H9 (cell line): ENCODE measurements around the gene ZFYVE27. TPM values are rescaled to one million over a fixed set of nuclear protein-coding genes. Genes with fewer than 3 reads are reported as not detected.

ENCODE experiments used
- DNase-seq: peaks from one replicate; pipeline ENCODE4 v3.0.0-alpha.2; 2017
- H2AFZ ChIP-seq: one replicate; pipeline ENCODE4 v1.6.1; 2013; ENCODE audit warnings: mild to moderate bottlenecking, low read length, control low read depth, moderate library complexity
- H2AK5ac ChIP-seq: 2 replicates; pipeline ENCODE4 v1.6.1; 2013; ENCODE audit warnings: low read length, control low read depth, mixed read lengths; ENCODE audit not compliant: insufficient read length
- H2BK120ac ChIP-seq: one replicate; pipeline ENCODE4 v1.6.1; 2013; ENCODE audit warnings: low read depth, mild to moderate bottlenecking, low read length, control low read depth, inconsistent platforms; ENCODE audit not compliant: poor library complexity, severe bottlenecking
- H2BK12ac ChIP-seq: 2 replicates; pipeline ENCODE4 v1.6.1; 2013; ENCODE audit warnings: low read length, control low read depth, mixed read lengths, low read depth; ENCODE audit not compliant: insufficient read length
- H2BK15ac ChIP-seq: 2 replicates; pipeline ENCODE4 v1.6.1; 2013; ENCODE audit warnings: low read depth, low read length, control low read depth
- H2BK20ac ChIP-seq: one replicate; pipeline ENCODE4 v1.6.1; 2013; ENCODE audit warnings: low read depth, mild to moderate bottlenecking, low read length, control low read depth, inconsistent platforms; ENCODE audit not compliant: poor library complexity, severe bottlenecking
- H2BK5ac ChIP-seq: 2 replicates; pipeline ENCODE4 v1.6.1; 2013; ENCODE audit warnings: low read length, control low read depth, mixed read lengths; ENCODE audit not compliant: insufficient read length
- H3K14ac ChIP-seq: 2 replicates; pipeline ENCODE4 v1.6.1; 2013; ENCODE audit warnings: low read length, control low read depth; ENCODE audit not compliant: insufficient read depth
- H3K18ac ChIP-seq: 2 replicates; pipeline ENCODE4 v1.6.1; 2013; ENCODE audit warnings: low read depth, mild to moderate bottlenecking, mixed read lengths, low read length, control low read depth; ENCODE audit not compliant: insufficient read length
- H3K23ac ChIP-seq: 2 replicates; pipeline ENCODE4 v1.6.1; 2013; ENCODE audit warnings: low read length, control low read depth, mixed read lengths, low read depth; ENCODE audit not compliant: insufficient read length
- H3K23me2 ChIP-seq: 2 replicates; pipeline ENCODE4 v1.6.1; 2013; ENCODE audit warnings: low read depth, mild to moderate bottlenecking, mixed read lengths, low read length, control low read depth; ENCODE audit not compliant: insufficient read length, poor library complexity, severe bottlenecking
- H3K27ac ChIP-seq: 2 replicates; pipeline ENCODE4 v1.5.1; 2013; ENCODE audit warnings: low read length, control low read depth, mixed read lengths, low read depth; ENCODE audit not compliant: insufficient read length
- H3K27me3 ChIP-seq: 2 replicates; pipeline ENCODE4 v1.6.1; 2013; ENCODE audit warnings: low read length, control low read depth, inconsistent platforms; ENCODE audit not compliant: insufficient read depth
- H3K4ac ChIP-seq: 2 replicates; pipeline ENCODE4 v1.6.1; 2013; ENCODE audit warnings: low read depth, mild to moderate bottlenecking, control low read depth, inconsistent platforms, low read length, moderate library complexity
- H3K4me1 ChIP-seq: 2 replicates; pipeline ENCODE4 v1.6.1; 2013; ENCODE audit warnings: low read length, control low read depth, inconsistent platforms; ENCODE audit not compliant: insufficient read depth
- H3K4me2 ChIP-seq: 2 replicates; pipeline ENCODE4 v1.6.1; 2013; ENCODE audit warnings: low read length, control low read depth, mixed read lengths; ENCODE audit not compliant: insufficient read length, insufficient read depth
- H3K56ac ChIP-seq: 2 replicates; pipeline ENCODE4 v1.6.1; 2013; ENCODE audit warnings: low read depth, mild to moderate bottlenecking, mixed read lengths, low read length, control low read depth; ENCODE audit not compliant: insufficient read length
- H3K79me1 ChIP-seq: 2 replicates; pipeline ENCODE4 v1.6.1; 2013; ENCODE audit warnings: low read depth, mild to moderate bottlenecking, moderate library complexity, low read length, control low read depth, inconsistent platforms; ENCODE audit not compliant: insufficient read depth, poor library complexity, severe bottlenecking
- H3K79me2 ChIP-seq: 2 replicates; pipeline ENCODE4 v1.6.1; 2013; ENCODE audit warnings: low read length, control low read depth, inconsistent platforms; ENCODE audit not compliant: insufficient read depth
- H3K9ac ChIP-seq: 2 replicates; pipeline ENCODE4 v1.6.1; 2013; ENCODE audit warnings: low read length, control low read depth, mixed read lengths; ENCODE audit not compliant: insufficient read length; ENCODE audit errors: extremely low read depth
- H3K9me3 ChIP-seq: one replicate; pipeline ENCODE4 v1.6.1; 2013; ENCODE audit warnings: low read depth, low read length, inconsistent platforms; ENCODE audit not compliant: control insufficient read depth
- H3T11ph ChIP-seq: one replicate; pipeline ENCODE4 v1.6.1; 2013; ENCODE audit warnings: mild to moderate bottlenecking, low read length, control low read depth, inconsistent platforms
- H4K20me1 ChIP-seq: one replicate; pipeline ENCODE4 v1.6.1; 2013; ENCODE audit not compliant: control insufficient read depth, insufficient read length, insufficient read depth
- H4K5ac ChIP-seq: 2 replicates; pipeline ENCODE4 v1.6.1; 2013; ENCODE audit warnings: low read depth, mild to moderate bottlenecking, mixed read lengths, low read length, control low read depth; ENCODE audit not compliant: insufficient read length
- H4K8ac ChIP-seq: replicated peaks from 2 replicates; pipeline ENCODE4 v1.6.1; 2013; ENCODE audit warnings: low read length, control low read depth, mixed read lengths, low read depth; ENCODE audit not compliant: insufficient read length
- H4K91ac ChIP-seq: 2 replicates; pipeline ENCODE4 v1.6.1; 2013; ENCODE audit warnings: low read depth, mild to moderate bottlenecking, moderate library complexity, mixed read lengths, low read length, control low read depth; ENCODE audit not compliant: insufficient read length
- H3K27ac Mint-ChIP-seq, 3 experiments: 2 replicates in 2 of 3; 3 replicates in 1 of 3; pipeline ENCODE4 v1.8.0; 2020 to 2021; ENCODE audit warnings: mixed read lengths in 3 of 3, mild to moderate bottlenecking in 1 of 3, moderate library complexity in 1 of 3
- H3K27me3 Mint-ChIP-seq: 2 replicates; pipeline ENCODE4 v1.8.0; 2021; ENCODE audit warnings: low read depth, mild to moderate bottlenecking, moderate library complexity, mixed read lengths
- H3K36me3 Mint-ChIP-seq, 3 experiments: 2 replicates in 2 of 3; 3 replicates in 1 of 3; pipeline ENCODE4 v1.8.0; 2020 to 2021; ENCODE audit warnings: low read depth in 3 of 3, mixed read lengths in 3 of 3; ENCODE audit not compliant: insufficient read depth in 1 of 3
- H3K4me1 Mint-ChIP-seq, 2 experiments: 2 replicates each; pipeline ENCODE4 v1.8.0; 2020; ENCODE audit warnings: mixed read lengths in 2 of 2
- H3K4me3 Mint-ChIP-seq, 2 experiments: 2 replicates in 1 of 2; 3 replicates in 1 of 2; pipeline ENCODE4 v1.8.0; 2020 to 2021; ENCODE audit warnings: mild to moderate bottlenecking in 2 of 2, mixed read lengths in 2 of 2, moderate library complexity in 1 of 2
- H3K9me3 Mint-ChIP-seq, 2 experiments: 2 replicates in 1 of 2; 3 replicates in 1 of 2; pipeline ENCODE4 v1.8.0; 2020; ENCODE audit warnings: mild to moderate bottlenecking in 2 of 2, mixed read lengths in 2 of 2, moderate library complexity in 1 of 2
- WGBS: extraction: QIAGEN DNeasy Blood & Tissue Kit; methylation state at CpG from one replicate; pipeline ENCODE4 v1.1.7; 2013; ENCODE audit warnings: missing lambda C conversion rate, low lambda C conversion rate, mixed read lengths; ENCODE audit not compliant: insufficient read length; ENCODE audit errors: extremely low coverage; 5-methylcytosine and 5-hydroxymethylcytosine counted together
- total RNA-seq: library from RNA; stranded (reverse); gene quantifications from 2 replicates; pipeline ENCODE4 v1.2.1, GENCODE V29; 2021
- TF ChIP-seq, protein P1 (sequence below): fragments of 200-600 bp; sonication (generic); conservative IDR thresholded peaks from 3 replicates; pipeline ENCODE4 v1.8.0; 2021; ENCODE audit warnings: antibody characterized with exemption, mild to moderate bottlenecking

Gene ZFYVE27
- total RNA-seq, 1 experiment from 2014 or later: 33.2 TPM

GRCh38 chr10:97778452-97779302 lies 41.7 kb downstream of the ZFYVE27 start:
- H2AFZ ChIP-seq: no peak overlapping the region
- H2BK20ac ChIP-seq: no peak overlapping the region
- no peak overlapping the region for H3K9ac ChIP-seq
- no peak overlapping the region; the same call in 1 of the 2 replicates for H3K14ac ChIP-seq
- no peak overlapping the region for H3K23ac ChIP-seq
- TF ChIP-seq, protein P1, sequence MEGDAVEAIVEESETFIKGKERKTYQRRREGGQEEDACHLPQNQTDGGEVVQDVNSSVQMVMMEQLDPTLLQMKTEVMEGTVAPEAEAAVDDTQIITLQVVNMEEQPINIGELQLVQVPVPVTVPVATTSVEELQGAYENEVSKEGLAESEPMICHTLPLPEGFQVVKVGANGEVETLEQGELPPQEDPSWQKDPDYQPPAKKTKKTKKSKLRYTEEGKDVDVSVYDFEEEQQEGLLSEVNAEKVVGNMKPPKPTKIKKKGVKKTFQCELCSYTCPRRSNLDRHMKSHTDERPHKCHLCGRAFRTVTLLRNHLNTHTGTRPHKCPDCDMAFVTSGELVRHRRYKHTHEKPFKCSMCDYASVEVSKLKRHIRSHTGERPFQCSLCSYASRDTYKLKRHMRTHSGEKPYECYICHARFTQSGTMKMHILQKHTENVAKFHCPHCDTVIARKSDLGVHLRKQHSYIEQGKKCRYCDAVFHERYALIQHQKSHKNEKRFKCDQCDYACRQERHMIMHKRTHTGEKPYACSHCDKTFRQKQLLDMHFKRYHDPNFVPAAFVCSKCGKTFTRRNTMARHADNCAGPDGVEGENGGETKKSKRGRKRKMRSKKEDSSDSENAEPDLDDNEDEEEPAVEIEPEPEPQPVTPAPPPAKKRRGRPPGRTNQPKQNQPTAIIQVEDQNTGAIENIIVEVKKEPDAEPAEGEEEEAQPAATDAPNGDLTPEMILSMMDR: no peak
- no peak overlapping the region for H3K56ac ChIP-seq
- no peaks in the 10 kb centered on the region for H3K79me2 ChIP-seq
- no peaks in the 10 kb centered on the region for H3K23me2 ChIP-seq
- DNase-seq: no peak
- no peaks in the 10 kb centered on the region for H3K27me3 ChIP-seq
- peaks cover 1% of the 10 kb centered on the region; the same call in 1 of the 2 replicates for H3K4me1 ChIP-seq
- Mint-ChIP-seq H3K27ac (peak overlapping the region in 2 of 3 experiments; percentile 17 to 86; a peak in 2 of 7 replicates), H3K9me3 (no peaks in the 10 kb centered on the region), H3K36me3 (no peaks in the 10 kb centered on the region), H3K27me3 (peaks cover 17% of the 10 kb centered on the region), H3K4me1 (peaks cover 23 to 39% of the 10 kb centered on the region in 2 experiments), H3K4me3 (no peak overlapping the region)
- no peak overlapping the region for H4K91ac ChIP-seq
- H4K20me1 ChIP-seq: no peaks in the 10 kb centered on the region
- H2BK12ac ChIP-seq: no peak overlapping the region
- no peak overlapping the region for H2BK5ac ChIP-seq
- H4K5ac ChIP-seq: no peak overlapping the region
- H3K4me2 ChIP-seq: no peak overlapping the region
- H3K27ac ChIP-seq: no peak overlapping the region
- no peak overlapping the region for H3K18ac ChIP-seq
- H3K9me3 ChIP-seq: no peaks in the 10 kb centered on the region
- no peak overlapping the region for H2BK15ac ChIP-seq
- H3K79me1 ChIP-seq: no peaks in the 10 kb centered on the region
- no peak overlapping the region for H4K8ac ChIP-seq
- H2BK120ac ChIP-seq: no peak overlapping the region
- H3T11ph ChIP-seq: no peak overlapping the region
- H3K4ac ChIP-seq: no peak overlapping the region
- whole genome bisulfite sequencing: no CpG with 5 or more reads among the region's 11 CpGs
- H2AK5ac ChIP-seq: no peak overlapping the region
